A549 (cell line): ENCODE measurements around the gene AP2B1.

ENCODE experiments used
- NR3C1 ChIP-seq: fragments of >200 bp; sonication (Bioruptor Twin); formaldehyde crosslinking; IDR thresholded peaks from 3 replicates; pipeline ENCODE4 v1.6.1; 2017
- TF ChIP-seq, protein P1 (sequence below): fragments of >200 bp; sonication (Bioruptor Twin); formaldehyde crosslinking; IDR thresholded peaks from 3 replicates; pipeline ENCODE4 v1.5.1; 2016

DNA sequence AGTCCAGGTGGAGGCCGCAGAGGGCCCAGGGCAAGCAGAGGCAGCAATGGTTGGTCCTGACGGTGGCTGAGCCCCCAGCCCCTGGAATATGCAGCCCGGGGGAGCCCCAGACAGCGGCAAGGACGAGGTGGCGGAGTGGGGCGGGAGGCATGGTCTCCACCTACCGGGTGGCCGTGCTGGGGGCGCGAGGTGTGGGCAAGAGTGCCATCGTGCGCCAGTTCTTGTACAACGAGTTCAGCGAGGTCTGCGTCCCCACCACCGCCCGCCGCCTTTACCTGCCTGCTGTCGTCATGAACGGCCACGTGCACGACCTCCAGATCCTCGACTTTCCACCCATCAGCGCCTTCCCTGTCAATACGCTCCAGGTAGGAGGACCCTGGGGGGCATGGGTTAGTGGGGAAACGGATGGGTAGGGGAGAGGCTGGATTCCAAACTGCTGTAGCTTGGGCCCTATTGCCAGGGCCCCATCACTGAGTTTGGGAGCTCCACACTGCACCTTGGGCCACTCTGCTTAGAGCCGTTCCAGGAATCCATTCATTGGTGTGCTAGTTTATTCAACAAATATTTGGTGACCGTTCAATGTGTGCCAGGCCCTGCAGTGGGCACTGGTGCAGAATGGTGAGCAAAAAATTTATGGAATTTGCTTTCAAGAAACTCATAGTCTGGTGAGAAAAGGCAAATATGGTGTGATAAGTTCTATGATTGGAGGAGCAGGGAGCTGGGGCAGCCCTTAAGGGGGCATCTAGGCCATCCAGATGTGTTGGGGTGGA, 148.1 kb downstream of the AP2B1 start:
- no peak for TF ChIP-seq NR3C1
- TF ChIP-seq, protein P1, sequence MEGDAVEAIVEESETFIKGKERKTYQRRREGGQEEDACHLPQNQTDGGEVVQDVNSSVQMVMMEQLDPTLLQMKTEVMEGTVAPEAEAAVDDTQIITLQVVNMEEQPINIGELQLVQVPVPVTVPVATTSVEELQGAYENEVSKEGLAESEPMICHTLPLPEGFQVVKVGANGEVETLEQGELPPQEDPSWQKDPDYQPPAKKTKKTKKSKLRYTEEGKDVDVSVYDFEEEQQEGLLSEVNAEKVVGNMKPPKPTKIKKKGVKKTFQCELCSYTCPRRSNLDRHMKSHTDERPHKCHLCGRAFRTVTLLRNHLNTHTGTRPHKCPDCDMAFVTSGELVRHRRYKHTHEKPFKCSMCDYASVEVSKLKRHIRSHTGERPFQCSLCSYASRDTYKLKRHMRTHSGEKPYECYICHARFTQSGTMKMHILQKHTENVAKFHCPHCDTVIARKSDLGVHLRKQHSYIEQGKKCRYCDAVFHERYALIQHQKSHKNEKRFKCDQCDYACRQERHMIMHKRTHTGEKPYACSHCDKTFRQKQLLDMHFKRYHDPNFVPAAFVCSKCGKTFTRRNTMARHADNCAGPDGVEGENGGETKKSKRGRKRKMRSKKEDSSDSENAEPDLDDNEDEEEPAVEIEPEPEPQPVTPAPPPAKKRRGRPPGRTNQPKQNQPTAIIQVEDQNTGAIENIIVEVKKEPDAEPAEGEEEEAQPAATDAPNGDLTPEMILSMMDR, result no peak
